HL-60 (cell line): Measurements from ENCODE around the gene AZIN2.
"Not testable (repeated sequence)": the region's sequence is repeated elsewhere in the genome, so short reads cannot be mapped to it uniquely, and the experiment has no call there.

ENCODE experiments used
- TF ChIP-seq, protein P1 (sequence below): IDR thresholded peaks from one replicate; pipeline ENCODE4 v1.5.1; 2011; ENCODE audit warnings: low read length, control low read depth, inconsistent platforms; ENCODE audit not compliant: insufficient read depth
- TF ChIP-seq, protein P2 (sequence below): IDR thresholded peaks from 2 replicates; pipeline ENCODE4 v1.6.1; 2012; ENCODE audit warnings: low read depth; ENCODE audit not compliant: insufficient replicate concordance

DNA sequence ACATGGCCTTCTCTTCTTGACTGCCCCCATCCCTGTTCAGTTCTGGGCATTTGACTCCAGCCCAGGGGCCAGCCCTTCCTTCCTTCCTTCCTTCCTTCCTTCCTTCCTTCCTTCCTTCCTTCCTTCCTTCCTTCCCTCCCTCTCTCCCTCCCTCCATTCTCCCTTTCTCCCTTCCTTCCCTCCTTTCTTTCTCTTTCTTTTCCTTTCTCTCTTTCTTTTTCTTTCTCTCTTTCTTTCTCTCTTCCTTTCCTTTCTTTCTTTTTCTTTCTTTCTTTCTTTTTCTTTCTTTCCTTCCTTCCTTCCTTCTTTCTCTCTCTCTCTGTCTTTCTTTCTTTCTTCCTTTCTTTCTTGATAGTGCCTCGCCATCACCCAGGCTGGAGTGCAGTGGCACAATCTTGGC is 55.1 kb downstream of the AZIN2 start:
- TF ChIP-seq, protein P1, sequence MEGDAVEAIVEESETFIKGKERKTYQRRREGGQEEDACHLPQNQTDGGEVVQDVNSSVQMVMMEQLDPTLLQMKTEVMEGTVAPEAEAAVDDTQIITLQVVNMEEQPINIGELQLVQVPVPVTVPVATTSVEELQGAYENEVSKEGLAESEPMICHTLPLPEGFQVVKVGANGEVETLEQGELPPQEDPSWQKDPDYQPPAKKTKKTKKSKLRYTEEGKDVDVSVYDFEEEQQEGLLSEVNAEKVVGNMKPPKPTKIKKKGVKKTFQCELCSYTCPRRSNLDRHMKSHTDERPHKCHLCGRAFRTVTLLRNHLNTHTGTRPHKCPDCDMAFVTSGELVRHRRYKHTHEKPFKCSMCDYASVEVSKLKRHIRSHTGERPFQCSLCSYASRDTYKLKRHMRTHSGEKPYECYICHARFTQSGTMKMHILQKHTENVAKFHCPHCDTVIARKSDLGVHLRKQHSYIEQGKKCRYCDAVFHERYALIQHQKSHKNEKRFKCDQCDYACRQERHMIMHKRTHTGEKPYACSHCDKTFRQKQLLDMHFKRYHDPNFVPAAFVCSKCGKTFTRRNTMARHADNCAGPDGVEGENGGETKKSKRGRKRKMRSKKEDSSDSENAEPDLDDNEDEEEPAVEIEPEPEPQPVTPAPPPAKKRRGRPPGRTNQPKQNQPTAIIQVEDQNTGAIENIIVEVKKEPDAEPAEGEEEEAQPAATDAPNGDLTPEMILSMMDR = not testable (repeated sequence)
- TF ChIP-seq, protein P2, sequence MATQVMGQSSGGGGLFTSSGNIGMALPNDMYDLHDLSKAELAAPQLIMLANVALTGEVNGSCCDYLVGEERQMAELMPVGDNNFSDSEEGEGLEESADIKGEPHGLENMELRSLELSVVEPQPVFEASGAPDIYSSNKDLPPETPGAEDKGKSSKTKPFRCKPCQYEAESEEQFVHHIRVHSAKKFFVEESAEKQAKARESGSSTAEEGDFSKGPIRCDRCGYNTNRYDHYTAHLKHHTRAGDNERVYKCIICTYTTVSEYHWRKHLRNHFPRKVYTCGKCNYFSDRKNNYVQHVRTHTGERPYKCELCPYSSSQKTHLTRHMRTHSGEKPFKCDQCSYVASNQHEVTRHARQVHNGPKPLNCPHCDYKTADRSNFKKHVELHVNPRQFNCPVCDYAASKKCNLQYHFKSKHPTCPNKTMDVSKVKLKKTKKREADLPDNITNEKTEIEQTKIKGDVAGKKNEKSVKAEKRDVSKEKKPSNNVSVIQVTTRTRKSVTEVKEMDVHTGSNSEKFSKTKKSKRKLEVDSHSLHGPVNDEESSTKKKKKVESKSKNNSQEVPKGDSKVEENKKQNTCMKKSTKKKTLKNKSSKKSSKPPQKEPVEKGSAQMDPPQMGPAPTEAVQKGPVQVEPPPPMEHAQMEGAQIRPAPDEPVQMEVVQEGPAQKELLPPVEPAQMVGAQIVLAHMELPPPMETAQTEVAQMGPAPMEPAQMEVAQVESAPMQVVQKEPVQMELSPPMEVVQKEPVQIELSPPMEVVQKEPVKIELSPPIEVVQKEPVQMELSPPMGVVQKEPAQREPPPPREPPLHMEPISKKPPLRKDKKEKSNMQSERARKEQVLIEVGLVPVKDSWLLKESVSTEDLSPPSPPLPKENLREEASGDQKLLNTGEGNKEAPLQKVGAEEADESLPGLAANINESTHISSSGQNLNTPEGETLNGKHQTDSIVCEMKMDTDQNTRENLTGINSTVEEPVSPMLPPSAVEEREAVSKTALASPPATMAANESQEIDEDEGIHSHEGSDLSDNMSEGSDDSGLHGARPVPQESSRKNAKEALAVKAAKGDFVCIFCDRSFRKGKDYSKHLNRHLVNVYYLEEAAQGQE = not testable (repeated sequence)
